Omental fat pad (tissue), 4 donors: ENCODE data around the gene MED12L. TPM values are rescaled to one million over a fixed set of nuclear protein-coding genes. Genes with fewer than 3 reads are reported as not detected.

Source experiments
- ATAC-seq: fragments of 150-250 bp; one replicate; pipeline ENCODE4 v1.9.1; 2016; ENCODE audit warnings: mild to moderate bottlenecking, moderate library complexity; ENCODE audit not compliant: low FRiP score
- DNase-seq: peaks from one replicate; pipeline ENCODE4 v3.0.0-alpha.2; 2019; ENCODE audit warnings: low spot score
- total RNA-seq, 4 donors: library from RNA; depleted of rRNA; stranded (reverse); fragments of >200 nt; gene quantifications; one replicate each; pipeline ENCODE4 v1.1.0, GENCODE V29; 2016
- TF ChIP-seq, protein P1 (sequence below), 3 donors: fragments of 450-650 bp; IDR thresholded peaks; one replicate each; pipeline ENCODE4 v1.5.1; 2016 to 2017; ENCODE audit warnings: antibody characterized with exemption in 3 of 3, mild to moderate bottlenecking in 3 of 3, moderate library complexity in 2 of 3

MED12L gene
- total RNA-seq, 4 donors from 2014 or later = 0.16 to 0.37 (median 0.31) TPM

DNA sequence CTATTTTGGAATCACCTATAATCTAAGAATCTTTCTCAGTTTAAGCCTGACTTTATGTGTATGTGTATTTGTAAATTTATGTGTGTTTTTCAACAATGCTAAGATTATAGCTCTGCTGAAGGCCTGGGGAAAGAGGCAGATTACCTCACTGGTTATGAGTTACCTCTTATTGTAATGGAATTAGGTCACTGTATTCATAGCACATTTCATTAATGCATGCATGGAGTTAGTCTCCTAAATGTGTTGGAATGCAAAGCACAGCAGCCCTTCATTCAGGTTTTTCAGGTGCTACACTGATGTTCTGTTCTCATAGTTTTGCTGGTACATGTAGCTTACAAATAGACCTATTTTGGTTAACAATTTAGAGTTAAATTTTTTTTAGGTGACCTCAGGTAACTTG lies 221.7 kb downstream of the MED12L start:
- no peak for DNase-seq
- TF ChIP-seq, protein P1, sequence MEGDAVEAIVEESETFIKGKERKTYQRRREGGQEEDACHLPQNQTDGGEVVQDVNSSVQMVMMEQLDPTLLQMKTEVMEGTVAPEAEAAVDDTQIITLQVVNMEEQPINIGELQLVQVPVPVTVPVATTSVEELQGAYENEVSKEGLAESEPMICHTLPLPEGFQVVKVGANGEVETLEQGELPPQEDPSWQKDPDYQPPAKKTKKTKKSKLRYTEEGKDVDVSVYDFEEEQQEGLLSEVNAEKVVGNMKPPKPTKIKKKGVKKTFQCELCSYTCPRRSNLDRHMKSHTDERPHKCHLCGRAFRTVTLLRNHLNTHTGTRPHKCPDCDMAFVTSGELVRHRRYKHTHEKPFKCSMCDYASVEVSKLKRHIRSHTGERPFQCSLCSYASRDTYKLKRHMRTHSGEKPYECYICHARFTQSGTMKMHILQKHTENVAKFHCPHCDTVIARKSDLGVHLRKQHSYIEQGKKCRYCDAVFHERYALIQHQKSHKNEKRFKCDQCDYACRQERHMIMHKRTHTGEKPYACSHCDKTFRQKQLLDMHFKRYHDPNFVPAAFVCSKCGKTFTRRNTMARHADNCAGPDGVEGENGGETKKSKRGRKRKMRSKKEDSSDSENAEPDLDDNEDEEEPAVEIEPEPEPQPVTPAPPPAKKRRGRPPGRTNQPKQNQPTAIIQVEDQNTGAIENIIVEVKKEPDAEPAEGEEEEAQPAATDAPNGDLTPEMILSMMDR (IDR thresholded peaks at IDR 0.05) = no peak
- no peak for ATAC-seq

DNA sequence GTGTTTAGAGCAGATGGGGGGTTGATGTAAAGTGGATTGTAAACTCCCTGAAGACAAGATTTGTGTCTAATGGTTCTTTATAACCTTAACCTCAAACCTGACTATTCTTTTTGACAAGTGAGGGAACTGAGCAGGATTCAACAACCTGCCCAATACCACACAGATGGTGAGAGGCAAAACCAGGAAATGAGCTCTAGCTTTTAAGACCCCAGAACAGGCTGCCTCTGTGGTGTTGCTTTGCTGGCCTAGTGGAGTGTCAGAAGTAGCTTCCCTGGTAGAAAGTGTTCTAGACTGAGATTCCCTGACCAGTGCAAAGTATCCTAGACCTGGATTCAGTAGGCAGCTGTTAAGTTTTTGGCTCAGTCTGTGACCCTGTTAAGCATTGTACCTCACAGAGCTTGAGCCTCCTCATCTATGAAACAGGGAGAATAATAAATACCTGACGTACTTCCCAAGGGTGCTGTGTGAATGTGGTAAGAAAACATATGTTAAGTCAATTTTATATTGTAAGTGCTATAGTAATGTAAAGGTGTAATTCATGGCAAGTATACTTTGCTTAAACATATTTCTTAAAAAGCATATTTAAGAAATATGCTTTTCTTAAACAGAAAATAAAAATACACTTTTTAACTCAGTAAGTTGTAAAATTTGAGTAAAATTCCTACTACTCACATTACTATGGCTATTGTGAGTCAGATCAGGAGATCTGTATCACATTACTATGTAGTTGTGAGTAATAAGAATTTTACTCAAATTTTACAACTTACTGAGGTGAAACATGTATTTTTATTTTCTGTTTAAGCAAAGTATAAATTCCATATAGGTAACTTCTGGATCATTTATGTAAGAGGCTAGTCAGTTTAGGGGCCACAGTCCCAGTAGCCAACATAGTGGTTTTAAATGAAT lies 222.4 kb downstream of the MED12L start:
- TF ChIP-seq, protein P1 (IDR thresholded peaks at IDR 0.05) = no peak
- DNase-seq (no peak), ATAC-seq (no peak)

DNA sequence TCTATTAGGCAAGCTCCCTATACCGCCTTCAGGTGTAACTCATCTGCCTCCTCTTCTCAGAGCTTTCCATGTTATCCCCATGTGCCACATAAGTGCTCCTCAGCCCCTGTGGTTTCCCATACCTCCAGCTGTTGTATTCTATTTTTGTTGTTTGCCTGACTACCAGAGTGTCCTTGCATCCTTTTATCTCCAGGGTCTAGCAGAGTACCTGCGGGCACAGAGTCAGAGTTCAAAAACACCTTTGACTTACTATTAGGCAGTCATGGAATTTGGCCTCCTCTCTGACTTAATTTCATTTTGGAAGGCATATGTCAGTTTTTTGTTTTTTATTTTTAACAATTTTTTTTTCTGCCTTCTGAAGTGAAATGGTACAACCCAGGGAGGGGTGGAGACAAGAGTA lies 224.1 kb downstream of the MED12L start:
- no peak for DNase-seq
- TF ChIP-seq, protein P1 (IDR thresholded peaks at IDR 0.05) = no peak
- ATAC-seq = no peak

DNA sequence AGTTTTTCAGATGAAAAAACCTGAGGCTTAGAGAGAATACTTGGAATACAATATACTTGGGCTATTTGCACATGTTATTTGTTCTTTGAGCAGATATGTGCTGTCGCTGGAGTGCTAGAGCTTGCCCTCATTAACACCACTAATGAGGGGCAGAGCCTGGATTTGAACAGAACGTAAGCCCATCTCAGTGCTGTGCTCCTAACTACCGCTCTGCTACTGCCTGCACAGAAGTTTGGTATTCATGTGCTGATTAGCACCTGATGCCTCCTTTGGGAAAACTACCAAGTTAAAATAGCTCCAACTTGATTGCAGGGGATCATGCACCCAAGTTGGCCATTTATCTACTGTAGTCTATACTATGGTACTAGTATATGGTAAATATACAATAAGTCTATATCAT lies 227.5 kb downstream of the MED12L start:
- TF ChIP-seq, protein P1 (IDR thresholded peaks at IDR 0.05) = no peak
- DNase-seq = no peak
- ATAC-seq = no peak

DNA sequence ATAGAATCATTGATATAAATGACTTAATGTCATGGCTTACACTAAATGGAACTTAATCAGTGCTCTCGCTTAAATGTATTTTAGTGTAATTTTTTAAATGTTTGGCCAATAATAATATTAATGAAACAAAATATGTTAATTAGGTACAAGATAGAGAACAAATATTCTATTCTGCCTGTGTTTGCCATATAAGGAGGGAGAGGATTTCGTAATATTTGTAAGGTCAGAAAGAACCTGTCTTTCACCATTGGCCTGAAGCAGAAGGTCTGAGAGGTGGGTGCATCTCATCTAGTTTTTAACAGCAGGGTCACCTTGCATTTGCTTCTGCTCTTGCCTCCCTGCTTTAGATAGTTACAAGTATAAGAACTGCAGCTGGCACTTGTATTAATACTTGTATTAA lies 228.7 kb downstream of the MED12L start:
- DNase-seq (no peak), ATAC-seq (no peak)

DNA sequence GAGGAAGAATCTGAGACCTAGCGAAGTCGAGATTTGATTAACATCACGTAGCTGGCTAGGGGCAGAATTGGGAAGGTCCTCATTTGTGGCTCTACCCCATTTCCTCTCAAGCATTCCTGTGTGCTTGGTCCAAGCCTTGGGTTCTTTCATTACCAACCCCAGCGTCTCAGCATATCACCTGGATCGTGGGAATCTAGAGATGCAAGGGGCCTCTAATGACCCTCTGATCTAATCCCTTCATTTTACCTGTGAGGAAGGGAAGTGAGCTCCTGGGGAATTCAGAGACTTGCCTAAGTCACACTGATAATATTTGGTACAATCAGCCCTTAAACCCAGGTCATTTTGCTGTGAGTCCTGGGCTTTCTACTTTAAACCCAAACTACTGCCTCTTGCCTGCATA lies 229.1 kb downstream of the MED12L start:
- no peak for DNase-seq
- TF ChIP-seq, protein P1 (IDR thresholded peaks at IDR 0.05) = no peak
- ATAC-seq = no peak

More for the DNA sequence above, 228.7 kb downstream of the MED12L start:
- TF ChIP-seq, protein P1 (IDR thresholded peaks at IDR 0.05) = no peak

DNA sequence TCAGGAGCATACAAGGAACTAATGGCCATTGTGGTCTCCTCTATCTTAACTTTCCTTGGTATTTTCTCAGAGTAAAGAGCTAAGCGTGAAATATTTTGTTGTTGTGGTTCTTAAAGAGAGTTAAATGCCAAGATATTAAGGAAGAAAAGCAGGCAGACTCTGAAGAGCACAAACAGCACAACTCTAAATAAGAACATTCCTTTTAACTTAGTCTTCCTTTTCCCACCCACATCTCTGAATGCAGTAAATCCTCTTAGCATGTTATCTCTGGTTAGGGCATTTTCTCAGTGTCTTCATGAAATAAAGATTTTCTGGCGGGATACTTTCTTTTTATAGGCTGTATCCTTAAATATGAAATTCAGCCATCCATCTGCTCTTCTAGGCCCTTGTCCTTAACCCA lies 229.7 kb downstream of the MED12L start:
- ATAC-seq (no peak), DNase-seq (no peak)
- TF ChIP-seq, protein P1 (IDR thresholded peaks at IDR 0.05) = no peak
